Panc1 (cell line): ENCODE results near the gene RASSF5. TPM values are rescaled to one million over a fixed set of nuclear protein-coding genes. Genes with fewer than 3 reads are reported as not detected.

Experiments used
- ATAC-seq: fragments of 200-7000 bp; cut with Tn5 transposase; 2 replicates; pipeline ENCODE4 v1.9.1; 2020; ENCODE audit warnings: mild to moderate bottlenecking, moderate library complexity
- BruUV-seq: library from RNA; stranded (reverse); fragments of 400-500 nt; replicated peaks from 2 replicates; lab custom pipeline; 2021; lab: Mats Ljungman, UMichigan
- CTCF ChIA-PET: fragments of 300-600 bp; sonication (Branson Sonifier 250); formaldehyde crosslinking; loops from one replicate; lab custom pipeline; 2022; ENCODE audit warnings: antibody characterized with exemption; lab: Charles Lee
- POLR2A ChIA-PET: fragments of 300-600 bp; sonication (Branson Sonifier 250); formaldehyde crosslinking; loops from one replicate; lab custom pipeline; 2022; ENCODE audit warnings: antibody characterized with exemption; lab: Charles Lee
- DNase-seq: peaks from one replicate; pipeline ENCODE4 v3.0.0-alpha.2; 2010; ENCODE audit warnings: low read depth, low spot score
- H3K27ac ChIP-seq: 2 replicates; pipeline ENCODE4 v1.5.1; 2011; ENCODE audit warnings: mild to moderate bottlenecking, low read length, inconsistent platforms
- H3K27me3 ChIP-seq: fragments of 200-500 bp; sonication (Bioruptor generic); 2 replicates; pipeline ENCODE4 v1.6.0; 2014; ENCODE audit warnings: low read length, inconsistent platforms; ENCODE audit not compliant: control insufficient read depth, insufficient read depth
- H3K36me3 ChIP-seq: fragments of 200-500 bp; sonication (Bioruptor generic); 2 replicates; pipeline ENCODE4 v1.5.1; 2014; ENCODE audit warnings: inconsistent platforms, mild to moderate bottlenecking, low read length, moderate library complexity; ENCODE audit not compliant: control insufficient read depth, insufficient read depth
- H3K4me1 ChIP-seq: 2 replicates; pipeline ENCODE4 v1.5.1; 2011; ENCODE audit warnings: inconsistent platforms, mild to moderate bottlenecking, low read length, moderate library complexity; ENCODE audit not compliant: control insufficient read depth, insufficient read depth
- H3K4me3 ChIP-seq, 2 experiments: 2 replicates each; pipeline ENCODE4 v1.5.1; 2011 to 2012; ENCODE audit warnings: low read depth in 2 of 2, low read length in 2 of 2, mild to moderate bottlenecking in 2 of 2, inconsistent platforms in 1 of 2, moderate library complexity in 1 of 2
- H3K9me3 ChIP-seq: fragments of 200-500 bp; sonication (Bioruptor generic); 2 replicates; pipeline ENCODE4 v1.5.1; 2014; ENCODE audit warnings: low read depth, mild to moderate bottlenecking, inconsistent platforms, low read length, moderate library complexity; ENCODE audit not compliant: control insufficient read depth, insufficient read depth
- POLR2AphosphoS5 ChIP-seq: IDR thresholded peaks from 2 replicates; pipeline ENCODE4 v1.6.1; 2012; ENCODE audit warnings: mild to moderate bottlenecking, low read depth, low read length, moderate library complexity
- SIN3A ChIP-seq: IDR thresholded peaks from 2 replicates; pipeline ENCODE4 v1.6.1; 2012; ENCODE audit warnings: low read depth, mild to moderate bottlenecking, low read length, moderate library complexity, borderline replicate concordance; ENCODE audit not compliant: insufficient read depth
- TCF7L2 ChIP-seq: IDR thresholded peaks from 2 replicates; pipeline ENCODE4 v1.6.1; 2011; ENCODE audit warnings: mild to moderate bottlenecking, low read depth, low read length, inconsistent platforms
- in situ Hi-C: cut with HindIII; loops from 2 replicates; pipeline ENCODE4 v1.10.0; 2016; ENCODE audit warnings: low sequenced_read_pairs, low pct_unique_long_range_greater_than_20kb
- intact Hi-C: fragments of 100-400 bp; cut with micrococcal nuclease; formaldehyde crosslinking; loops from one replicate; pipeline ENCODE4 v1.10.0; 2022; ENCODE audit not compliant: unreplicated experiment
- total RNA-seq: library from RNA; stranded (reverse); gene quantifications from one replicate; pipeline ENCODE4 v1.2.1, GENCODE V29; 2021; ENCODE audit not compliant: unreplicated experiment
- TF ChIP-seq, protein P1 (sequence below): fragments of 450-650 bp; IDR thresholded peaks from 2 replicates; pipeline ENCODE4 v1.5.1; 2017; ENCODE audit warnings: mild to moderate bottlenecking
- TF ChIP-seq, protein P2 (sequence below), 2 experiments: IDR thresholded peaks; 2 replicates each; pipeline ENCODE4 v1.6.1; 2011 to 2012; ENCODE audit warnings: low read depth in 2 of 2, control low read depth in 1 of 2, low read length in 1 of 2, mild to moderate bottlenecking in 1 of 2, moderate library complexity in 1 of 2; ENCODE audit not compliant: insufficient read depth in 1 of 2

Gene RASSF5
- total RNA-seq, 1 experiment from 2014 or later = 1.6 TPM

DNA sequence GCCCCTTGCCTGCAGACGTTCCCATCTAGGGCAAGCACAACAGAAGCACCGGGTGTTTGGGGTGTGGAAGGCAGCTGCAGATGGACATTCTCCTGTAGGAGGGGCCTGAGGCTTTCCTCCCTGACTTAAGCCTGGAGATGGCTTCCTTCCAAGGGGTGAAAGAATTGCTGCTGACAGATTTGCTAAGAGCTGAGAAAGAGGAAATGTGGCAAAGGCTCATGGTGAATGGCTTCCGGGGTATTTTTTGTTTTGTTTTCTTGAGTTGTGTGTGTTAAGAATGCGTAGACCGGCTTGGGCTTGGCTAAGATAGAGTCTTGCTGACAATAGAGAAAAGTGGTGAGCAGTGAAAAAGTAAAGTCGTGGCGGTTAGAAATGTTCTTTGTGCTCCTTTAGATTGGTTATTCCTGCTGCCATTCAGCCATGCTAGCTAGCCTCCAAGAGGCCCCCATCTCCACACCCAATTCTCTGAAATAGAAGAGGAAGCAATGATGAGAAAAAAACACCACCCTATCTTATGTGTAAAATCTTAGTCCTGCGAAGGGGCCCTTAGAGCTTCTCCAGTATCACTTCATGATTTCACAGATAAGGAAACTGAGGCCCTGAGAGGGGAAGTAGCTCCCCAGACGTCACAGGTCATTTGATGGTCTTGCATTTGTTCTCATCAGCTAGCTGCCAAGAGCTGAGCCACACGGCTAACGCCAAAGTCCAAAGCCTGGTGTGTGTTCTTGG, 68.0 kb downstream of the RASSF5 start:
- POLR2A ChIA-PET = interaction anchor here (0.7 kb wide), 1 partner anchor 71 kb away, joined by 3 read pairs; no protein-coding TSS in a partner anchor
- DNase-seq (no peak), ATAC-seq (no peak)
- H3K36me3 ChIP-seq = no peaks in the 10 kb centered on the region
- no peaks in the 10 kb centered on the region for H3K9me3 ChIP-seq
- CTCF ChIA-PET = interaction anchor here (0.6 kb wide), 1 partner anchor 30 kb away, joined by 7 read pairs; no protein-coding TSS in a partner anchor
- no peak overlapping the region for H3K4me3 ChIP-seq
- TF ChIP-seq, protein P1, sequence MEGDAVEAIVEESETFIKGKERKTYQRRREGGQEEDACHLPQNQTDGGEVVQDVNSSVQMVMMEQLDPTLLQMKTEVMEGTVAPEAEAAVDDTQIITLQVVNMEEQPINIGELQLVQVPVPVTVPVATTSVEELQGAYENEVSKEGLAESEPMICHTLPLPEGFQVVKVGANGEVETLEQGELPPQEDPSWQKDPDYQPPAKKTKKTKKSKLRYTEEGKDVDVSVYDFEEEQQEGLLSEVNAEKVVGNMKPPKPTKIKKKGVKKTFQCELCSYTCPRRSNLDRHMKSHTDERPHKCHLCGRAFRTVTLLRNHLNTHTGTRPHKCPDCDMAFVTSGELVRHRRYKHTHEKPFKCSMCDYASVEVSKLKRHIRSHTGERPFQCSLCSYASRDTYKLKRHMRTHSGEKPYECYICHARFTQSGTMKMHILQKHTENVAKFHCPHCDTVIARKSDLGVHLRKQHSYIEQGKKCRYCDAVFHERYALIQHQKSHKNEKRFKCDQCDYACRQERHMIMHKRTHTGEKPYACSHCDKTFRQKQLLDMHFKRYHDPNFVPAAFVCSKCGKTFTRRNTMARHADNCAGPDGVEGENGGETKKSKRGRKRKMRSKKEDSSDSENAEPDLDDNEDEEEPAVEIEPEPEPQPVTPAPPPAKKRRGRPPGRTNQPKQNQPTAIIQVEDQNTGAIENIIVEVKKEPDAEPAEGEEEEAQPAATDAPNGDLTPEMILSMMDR = no peak
- TF ChIP-seq SIN3A = no peak
- TF ChIP-seq, protein P2, sequence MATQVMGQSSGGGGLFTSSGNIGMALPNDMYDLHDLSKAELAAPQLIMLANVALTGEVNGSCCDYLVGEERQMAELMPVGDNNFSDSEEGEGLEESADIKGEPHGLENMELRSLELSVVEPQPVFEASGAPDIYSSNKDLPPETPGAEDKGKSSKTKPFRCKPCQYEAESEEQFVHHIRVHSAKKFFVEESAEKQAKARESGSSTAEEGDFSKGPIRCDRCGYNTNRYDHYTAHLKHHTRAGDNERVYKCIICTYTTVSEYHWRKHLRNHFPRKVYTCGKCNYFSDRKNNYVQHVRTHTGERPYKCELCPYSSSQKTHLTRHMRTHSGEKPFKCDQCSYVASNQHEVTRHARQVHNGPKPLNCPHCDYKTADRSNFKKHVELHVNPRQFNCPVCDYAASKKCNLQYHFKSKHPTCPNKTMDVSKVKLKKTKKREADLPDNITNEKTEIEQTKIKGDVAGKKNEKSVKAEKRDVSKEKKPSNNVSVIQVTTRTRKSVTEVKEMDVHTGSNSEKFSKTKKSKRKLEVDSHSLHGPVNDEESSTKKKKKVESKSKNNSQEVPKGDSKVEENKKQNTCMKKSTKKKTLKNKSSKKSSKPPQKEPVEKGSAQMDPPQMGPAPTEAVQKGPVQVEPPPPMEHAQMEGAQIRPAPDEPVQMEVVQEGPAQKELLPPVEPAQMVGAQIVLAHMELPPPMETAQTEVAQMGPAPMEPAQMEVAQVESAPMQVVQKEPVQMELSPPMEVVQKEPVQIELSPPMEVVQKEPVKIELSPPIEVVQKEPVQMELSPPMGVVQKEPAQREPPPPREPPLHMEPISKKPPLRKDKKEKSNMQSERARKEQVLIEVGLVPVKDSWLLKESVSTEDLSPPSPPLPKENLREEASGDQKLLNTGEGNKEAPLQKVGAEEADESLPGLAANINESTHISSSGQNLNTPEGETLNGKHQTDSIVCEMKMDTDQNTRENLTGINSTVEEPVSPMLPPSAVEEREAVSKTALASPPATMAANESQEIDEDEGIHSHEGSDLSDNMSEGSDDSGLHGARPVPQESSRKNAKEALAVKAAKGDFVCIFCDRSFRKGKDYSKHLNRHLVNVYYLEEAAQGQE (IDR thresholded peaks at IDR 0.05; ENCODE audit: insufficient read depth in 1 of 2, low read depth in 2 of 2, low read length in 1 of 2) = no peak
- no peak for TF ChIP-seq POLR2AphosphoS5
- TF ChIP-seq TCF7L2 = no peak
- no TSS peak for BruUV-seq
- intact Hi-C loops (no loop called here), in situ Hi-C loops (no loop called here)
- no peaks in the 10 kb centered on the region for H3K4me1 ChIP-seq
- no peak overlapping the region for H3K27ac ChIP-seq
- H3K27me3 ChIP-seq = no peaks in the 10 kb centered on the region; the same call in 1 of the 2 replicates

DNA sequence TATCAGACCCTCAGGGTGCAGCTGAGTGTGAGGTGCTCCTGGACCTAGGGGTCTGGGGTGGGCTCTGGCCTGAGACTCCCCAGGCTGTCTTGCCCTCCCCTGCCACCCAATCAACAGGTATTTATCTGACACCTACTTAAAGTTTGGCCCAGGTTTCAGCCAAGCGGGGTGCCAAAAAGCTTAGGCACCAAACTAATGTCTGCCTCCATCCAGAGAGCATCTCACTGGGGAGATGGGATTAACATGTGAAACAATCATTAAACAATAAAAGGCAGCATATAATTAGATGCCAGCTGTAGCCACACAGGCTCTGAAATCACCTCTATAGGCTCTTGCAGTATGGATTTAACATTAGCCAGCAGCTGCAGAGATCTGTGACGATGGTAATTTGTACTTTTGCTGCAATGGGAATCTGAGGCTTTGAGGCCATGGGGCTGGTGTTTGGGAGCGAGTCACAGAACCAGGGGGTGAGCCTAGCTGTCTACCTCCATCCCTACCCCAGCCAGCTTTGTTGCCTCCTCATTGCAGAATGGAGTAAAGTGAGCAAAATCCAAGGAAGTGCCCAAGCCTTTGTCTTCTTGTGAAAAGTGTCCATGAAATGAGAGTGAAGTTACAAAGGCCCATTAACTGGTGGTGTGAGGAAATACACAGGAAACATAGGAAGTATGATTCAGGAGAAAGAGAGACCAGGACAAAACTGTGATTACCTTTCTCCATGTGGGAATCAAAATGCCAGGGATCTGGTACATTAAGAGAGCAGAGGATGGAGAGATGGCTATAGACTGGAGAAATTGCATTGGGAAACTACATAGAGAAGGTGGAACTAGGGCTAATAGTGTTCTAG, 68.8 kb downstream of the RASSF5 start:
- Histone ChIP-seq H3K27me3 (no peaks in the 10 kb centered on the region; the same call in 1 of the 2 replicates), H3K4me1 (no peaks in the 10 kb centered on the region), H3K9me3 (no peaks in the 10 kb centered on the region), H3K36me3 (no peaks in the 10 kb centered on the region), H3K4me3 (no peak overlapping the region), H3K27ac (no peak overlapping the region)
- TF ChIP-seq, protein P1 = no peak
- TF ChIP-seq TCF7L2 = no peak
- no peak for ATAC-seq
- DNase-seq = no peak
- intact Hi-C loops (no loop called here), in situ Hi-C loops (no loop called here)
- ChIA-PET POLR2A (interaction anchor here (0.7 kb wide), 1 partner anchor 72 kb away, joined by 3 read pairs; no protein-coding TSS in a partner anchor), CTCF (interaction anchor here (0.6 kb wide), 1 partner anchor 30 kb away, joined by 7 read pairs; no protein-coding TSS in a partner anchor)
- BruUV-seq = no TSS peak
